Left cardiac atrium (tissue), 4 donors: Measurements from ENCODE around the gene MED27. TPM values are rescaled to one million over a fixed set of nuclear protein-coding genes. Genes with fewer than 3 reads are reported as not detected.
A peak's percentile ranks its signal among the peaks of the same experiment; 100 is the strongest.

ENCODE experiments used
- ATAC-seq, 2 donors: fragments of 200-7000 bp; cut with Tn5 transposase; one replicate each; pipeline ENCODE4 v1.9.1; 2020; ENCODE audit warnings: mild to moderate bottlenecking in 2 of 2, moderate library complexity in 2 of 2
- DNase-seq: peaks from one replicate; pipeline ENCODE4 v3.0.0-alpha.2; 2020
- intact Hi-C, 2 donors: fragments of 100-400 bp; cut with DNase I; formaldehyde crosslinking; loops; one replicate each; pipeline versions ENCODE4 v1.14.1 to v1.15.1; 2022 to 2023
- total RNA-seq, 2 donors: library from RNA; stranded (reverse); fragmentation: NEBNext Ultra II Directional; extraction: Animal tissue kit (Norgen Biotek cat#: 25700); gene quantifications; one replicate each; pipeline ENCODE4 v1.2.1, GENCODE V29; 2021
- donor health status: DM: no; HTN: yes; CAD: no.
- donor health status: DM: no; HTN: yes; CAD: no; lungs with severe emphysema.
- donor health status: DM: yes; HTN: yes; CAD: no.
- donor health status: Dilated cardiomyopathy.

MED27 gene
- total RNA-seq, 2 donors from 2014 or later = 15.0 to 21.2 TPM

- DNase-seq (no peak), ATAC-seq (no peak)
- intact Hi-C loops = no loop called here
These were observed 96.9 kb downstream of the MED27 start for GRCh38 chr9:131982671-131983239.

GRCh38 chr9:131982102-131982501 lies 97.6 kb downstream of the MED27 start:
- DNase-seq = no peak
- intact Hi-C loops = no loop called here
- no peak for ATAC-seq

- intact Hi-C loops = no loop called here
- ATAC-seq = peak in 1 of 2 donors; percentile 34
These were observed 98.4 kb downstream of the MED27 start for GRCh38 chr9:131981116-131981776.

GRCh38 chr9:131980267-131981016 lies 99.2 kb downstream of the MED27 start:
- intact Hi-C loops = no loop called here
- ATAC-seq = no peak
- no peak for DNase-seq

More at GRCh38 chr9:131981116-131981776, 98.4 kb downstream of the MED27 start:
- DNase-seq = no peak

- ATAC-seq (no peak), DNase-seq (no peak)
- intact Hi-C loops = no loop called here
These were observed 102.4 kb downstream of the MED27 start for GRCh38 chr9:131977109-131977838.

GRCh38 chr9:131976157-131977108 lies 103.2 kb downstream of the MED27 start:
- DNase-seq = no peak
- ATAC-seq = no peak
- intact Hi-C loops = no loop called here

GRCh38 chr9:131972889-131973288 lies 106.8 kb downstream of the MED27 start:
- ATAC-seq (no peak), DNase-seq (no peak)
- intact Hi-C loops = no loop called here

GRCh38 chr9:131971482-131972074 lies 108.1 kb downstream of the MED27 start:
- ATAC-seq = no peak
- no peak for DNase-seq
- intact Hi-C loops = no loop called here

- intact Hi-C loops = no loop called here
- DNase-seq = no peak
- no peak for ATAC-seq
These were observed 110.1 kb downstream of the MED27 start for GRCh38 chr9:131969469-131969989.

- DNase-seq (no peak), ATAC-seq (no peak)
- intact Hi-C loops = no loop called here
These were observed 111.0 kb downstream of the MED27 start for GRCh38 chr9:131968632-131969031.

GRCh38 chr9:131965841-131966240 lies 113.8 kb downstream of the MED27 start:
- ATAC-seq (no peak), DNase-seq (no peak)
- intact Hi-C loops = no loop called here

- DNase-seq = no peak
- intact Hi-C loops = no loop called here
- no peak for ATAC-seq
These were observed 114.6 kb downstream of the MED27 start for GRCh38 chr9:131965103-131965502.

GRCh38 chr9:131963072-131964030 lies 116.3 kb downstream of the MED27 start:
- intact Hi-C loops = no loop called here
- DNase-seq = no peak
- ATAC-seq = no peak

- DNase-seq (no peak), ATAC-seq (no peak)
- intact Hi-C loops = no loop called here
These were observed 118.2 kb downstream of the MED27 start for GRCh38 chr9:131961496-131961880.

GRCh38 chr9:131960851-131961495 lies 118.7 kb downstream of the MED27 start:
- DNase-seq (no peak), ATAC-seq (no peak)
- intact Hi-C loops = no loop called here

- intact Hi-C loops = no loop called here
- DNase-seq (no peak), ATAC-seq (peak; percentile 55 to 60)
These were observed 119.4 kb downstream of the MED27 start for GRCh38 chr9:131960311-131960710.

GRCh38 chr9:131959887-131960286 lies 119.8 kb downstream of the MED27 start:
- no peak for DNase-seq
- ATAC-seq = no peak
- intact Hi-C loops = no loop called here
